ENCODE measurements around the gene RABGAP1. TPM values are rescaled to one million over a fixed set of nuclear protein-coding genes. Genes with fewer than 3 reads are reported as not detected.

RABGAP1 gene
- total RNA-seq, 1 donor from 2014 or later = 93.6 TPM

DNA sequence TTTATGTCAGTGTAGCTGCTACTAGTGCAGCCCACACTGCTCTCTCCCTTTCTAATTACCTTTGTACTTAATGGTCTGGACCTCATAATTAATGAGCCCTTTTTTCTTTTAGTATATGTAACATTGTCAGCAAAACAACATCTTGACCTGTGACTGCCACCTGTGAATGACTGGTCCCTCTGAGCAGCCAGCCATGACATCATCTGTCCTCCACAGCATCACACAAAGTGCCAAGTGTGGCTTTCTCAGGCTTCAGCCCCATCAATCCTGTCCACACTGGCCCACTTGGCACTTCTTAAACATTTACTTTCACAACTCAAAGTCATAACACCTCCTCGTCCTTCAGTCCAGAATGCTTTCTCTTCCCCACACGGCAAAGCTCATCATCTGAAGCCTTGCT is 197.3 kb downstream of the RABGAP1 start:
- Mint-ChIP-seq H3K27me3 (no peaks in the 10 kb centered on the region), H3K4me1 (ENCODE audit: low read depth) (peaks cover 4% of the 10 kb centered on the region), H3K27ac (no peak overlapping the region), H3K4me3 (ENCODE audit: low read depth) (no peak overlapping the region), H3K36me3 (ENCODE audit: insufficient read depth) (peaks cover 14% of the 10 kb centered on the region), H3K9me3 (ENCODE audit: low read depth) (no peaks in the 10 kb centered on the region)
- TF ChIP-seq, protein P1, sequence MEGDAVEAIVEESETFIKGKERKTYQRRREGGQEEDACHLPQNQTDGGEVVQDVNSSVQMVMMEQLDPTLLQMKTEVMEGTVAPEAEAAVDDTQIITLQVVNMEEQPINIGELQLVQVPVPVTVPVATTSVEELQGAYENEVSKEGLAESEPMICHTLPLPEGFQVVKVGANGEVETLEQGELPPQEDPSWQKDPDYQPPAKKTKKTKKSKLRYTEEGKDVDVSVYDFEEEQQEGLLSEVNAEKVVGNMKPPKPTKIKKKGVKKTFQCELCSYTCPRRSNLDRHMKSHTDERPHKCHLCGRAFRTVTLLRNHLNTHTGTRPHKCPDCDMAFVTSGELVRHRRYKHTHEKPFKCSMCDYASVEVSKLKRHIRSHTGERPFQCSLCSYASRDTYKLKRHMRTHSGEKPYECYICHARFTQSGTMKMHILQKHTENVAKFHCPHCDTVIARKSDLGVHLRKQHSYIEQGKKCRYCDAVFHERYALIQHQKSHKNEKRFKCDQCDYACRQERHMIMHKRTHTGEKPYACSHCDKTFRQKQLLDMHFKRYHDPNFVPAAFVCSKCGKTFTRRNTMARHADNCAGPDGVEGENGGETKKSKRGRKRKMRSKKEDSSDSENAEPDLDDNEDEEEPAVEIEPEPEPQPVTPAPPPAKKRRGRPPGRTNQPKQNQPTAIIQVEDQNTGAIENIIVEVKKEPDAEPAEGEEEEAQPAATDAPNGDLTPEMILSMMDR (IDR thresholded peaks at IDR 0.05; ENCODE audit: unreplicated experiment) = no peak
- DNase-seq (ENCODE audit: low spot score, unreplicated experiment) = no peak

DNA sequence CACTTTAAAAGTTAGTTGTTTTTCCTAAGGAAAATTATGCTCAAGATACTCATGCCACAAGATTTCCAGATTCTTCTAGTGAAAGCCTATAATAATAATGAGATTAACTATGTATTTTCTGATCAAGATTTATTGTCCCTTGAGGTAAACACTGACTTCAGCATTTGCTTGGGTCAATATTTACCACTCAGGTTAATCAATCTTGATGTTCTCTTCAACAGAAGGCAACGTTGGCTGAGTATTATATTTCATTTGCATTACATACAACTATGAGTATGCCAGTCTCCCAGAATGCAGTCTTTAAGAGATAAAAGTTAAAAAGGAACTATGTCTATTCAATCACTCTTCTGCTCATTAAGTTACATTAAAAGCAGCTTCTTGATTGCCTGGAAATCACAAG is 208.2 kb downstream of the RABGAP1 start:
- no peaks in the 10 kb centered on the region for H3K27me3 Mint-ChIP-seq
- no peak overlapping the region for H3K27ac Mint-ChIP-seq
- H3K4me3 Mint-ChIP-seq (ENCODE audit: low read depth) = no peak overlapping the region
- DNase-seq (ENCODE audit: low spot score, unreplicated experiment) = no peak
- H3K36me3 Mint-ChIP-seq (ENCODE audit: insufficient read depth) = peaks cover 24% of the 10 kb centered on the region
- H3K4me1 Mint-ChIP-seq (ENCODE audit: low read depth) = peaks cover 17% of the 10 kb centered on the region
- peaks cover 5% of the 10 kb centered on the region for H3K9me3 Mint-ChIP-seq (ENCODE audit: low read depth)
- TF ChIP-seq, protein P1 (IDR thresholded peaks at IDR 0.05; ENCODE audit: unreplicated experiment) = no peak

DNA sequence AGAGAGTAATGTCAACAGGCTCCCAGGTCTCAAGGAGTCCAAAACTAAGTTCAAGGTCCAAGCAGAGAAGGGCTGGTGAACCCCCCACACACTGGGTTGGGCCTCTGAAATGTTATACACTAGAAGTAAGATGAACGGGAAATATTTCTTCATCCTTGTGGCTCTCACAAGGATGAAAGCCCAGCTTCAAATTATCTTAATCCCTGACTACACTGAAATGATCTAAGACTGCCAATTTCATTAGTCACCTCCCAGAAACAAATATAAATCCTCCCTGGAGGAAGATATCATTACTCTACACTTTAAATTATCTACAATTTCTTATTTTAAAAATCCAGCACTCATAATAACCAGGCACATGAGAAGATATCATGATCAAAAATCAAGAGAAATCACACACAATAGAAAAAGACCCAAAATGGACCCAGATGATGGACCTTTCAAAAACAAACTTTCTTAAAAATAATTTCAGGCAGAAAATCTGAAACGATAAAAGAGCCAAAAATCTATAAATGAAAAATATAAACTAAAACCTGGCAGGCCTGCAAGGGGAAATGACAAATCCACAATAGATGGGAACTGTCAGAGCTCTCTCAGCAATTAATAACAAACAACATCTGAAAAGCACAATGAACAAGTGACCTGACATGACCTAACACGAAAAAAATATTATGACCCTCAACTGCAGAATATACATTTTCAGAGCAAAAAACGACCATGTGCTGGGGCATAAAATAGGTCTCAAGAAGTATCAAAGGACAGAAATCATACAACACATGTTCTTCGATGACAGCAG is 210.1 kb downstream of the RABGAP1 start:
- no peaks in the 10 kb centered on the region for H3K27me3 Mint-ChIP-seq

More for the DNA sequence above, 210.1 kb downstream of the RABGAP1 start:
- H3K9me3 Mint-ChIP-seq (ENCODE audit: low read depth) = peaks cover 5% of the 10 kb centered on the region
- TF ChIP-seq, protein P1 (IDR thresholded peaks at IDR 0.05; ENCODE audit: unreplicated experiment) = no peak
- peaks cover 17% of the 10 kb centered on the region for H3K4me1 Mint-ChIP-seq (ENCODE audit: low read depth)
- no peak overlapping the region for H3K27ac Mint-ChIP-seq
- no peak for DNase-seq (ENCODE audit: low spot score, unreplicated experiment)
- H3K36me3 Mint-ChIP-seq (ENCODE audit: insufficient read depth) = peaks cover 22% of the 10 kb centered on the region
- H3K4me3 Mint-ChIP-seq (ENCODE audit: low read depth) = no peak overlapping the region

Other genes starting within 250 kb of the RABGAP1 start
- gene OR1L4, start 217.0 kb upstream of the RABGAP1 start, total RNA-seq = not detected in 2 replicates
- gene OR1L6, start 198.7 kb upstream of the RABGAP1 start, total RNA-seq = not detected in 2 replicates
- not detected in 2 replicates for gene OR5C1, start 152.1 kb upstream of the RABGAP1 start, total RNA-seq
- gene OR1K1, start 140.9 kb upstream of the RABGAP1 start, total RNA-seq = not detected in 2 replicates
- 31.2 and 33.3 TPM in 2 replicates for gene PDCL, start 112.4 kb upstream of the RABGAP1 start, total RNA-seq
- 61.3 and 68.8 TPM in 2 replicates for gene RC3H2, start 35.7 kb upstream of the RABGAP1 start, total RNA-seq
- 8.3 and 9.0 TPM in 2 replicates for gene ZBTB6, start 27.7 kb upstream of the RABGAP1 start, total RNA-seq
- 14.1 and 15.4 TPM in 2 replicates for gene ZBTB26, start 9.5 kb upstream of the RABGAP1 start, total RNA-seq
- 2.9 and 3.4 TPM in 2 replicates for gene GPR21, start 92.6 kb downstream of the RABGAP1 start, total RNA-seq

All from progenitor cell of endocrine pancreas (in vitro differentiated cells).